ENCODE measurements around the gene SEZ6. TPM values are rescaled to one million over a fixed set of nuclear protein-coding genes. Genes with fewer than 3 reads are reported as not detected.

The SEZ6 gene
- total RNA-seq, 2 donors from 2014 or later = 0.35 TPM; not detected in 1

DNA sequence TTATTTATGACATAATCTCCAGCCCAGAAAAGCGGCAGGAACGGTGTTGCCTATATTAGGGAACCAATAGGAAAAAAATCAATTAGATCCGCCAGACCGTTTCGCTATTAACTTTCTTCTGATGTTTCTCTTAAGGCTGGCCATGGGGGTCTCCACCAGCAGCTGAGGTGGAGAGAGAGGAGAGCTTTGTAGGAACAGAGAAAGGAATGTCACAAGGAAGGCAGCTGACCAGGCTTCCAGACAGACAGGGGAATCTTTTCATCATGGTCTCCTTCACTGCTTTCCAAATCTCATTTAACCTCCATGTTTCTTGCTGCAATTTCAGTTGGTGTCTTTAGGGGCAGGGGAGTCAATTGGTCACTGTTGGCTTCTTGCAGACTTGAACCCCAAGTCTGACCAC, 8.9 kb upstream of the SEZ6 start:
- TF ChIP-seq, protein P1, sequence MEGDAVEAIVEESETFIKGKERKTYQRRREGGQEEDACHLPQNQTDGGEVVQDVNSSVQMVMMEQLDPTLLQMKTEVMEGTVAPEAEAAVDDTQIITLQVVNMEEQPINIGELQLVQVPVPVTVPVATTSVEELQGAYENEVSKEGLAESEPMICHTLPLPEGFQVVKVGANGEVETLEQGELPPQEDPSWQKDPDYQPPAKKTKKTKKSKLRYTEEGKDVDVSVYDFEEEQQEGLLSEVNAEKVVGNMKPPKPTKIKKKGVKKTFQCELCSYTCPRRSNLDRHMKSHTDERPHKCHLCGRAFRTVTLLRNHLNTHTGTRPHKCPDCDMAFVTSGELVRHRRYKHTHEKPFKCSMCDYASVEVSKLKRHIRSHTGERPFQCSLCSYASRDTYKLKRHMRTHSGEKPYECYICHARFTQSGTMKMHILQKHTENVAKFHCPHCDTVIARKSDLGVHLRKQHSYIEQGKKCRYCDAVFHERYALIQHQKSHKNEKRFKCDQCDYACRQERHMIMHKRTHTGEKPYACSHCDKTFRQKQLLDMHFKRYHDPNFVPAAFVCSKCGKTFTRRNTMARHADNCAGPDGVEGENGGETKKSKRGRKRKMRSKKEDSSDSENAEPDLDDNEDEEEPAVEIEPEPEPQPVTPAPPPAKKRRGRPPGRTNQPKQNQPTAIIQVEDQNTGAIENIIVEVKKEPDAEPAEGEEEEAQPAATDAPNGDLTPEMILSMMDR (IDR thresholded peaks at IDR 0.05) = no peak
- H3K4me3 ChIP-seq = no peak overlapping the region

DNA sequence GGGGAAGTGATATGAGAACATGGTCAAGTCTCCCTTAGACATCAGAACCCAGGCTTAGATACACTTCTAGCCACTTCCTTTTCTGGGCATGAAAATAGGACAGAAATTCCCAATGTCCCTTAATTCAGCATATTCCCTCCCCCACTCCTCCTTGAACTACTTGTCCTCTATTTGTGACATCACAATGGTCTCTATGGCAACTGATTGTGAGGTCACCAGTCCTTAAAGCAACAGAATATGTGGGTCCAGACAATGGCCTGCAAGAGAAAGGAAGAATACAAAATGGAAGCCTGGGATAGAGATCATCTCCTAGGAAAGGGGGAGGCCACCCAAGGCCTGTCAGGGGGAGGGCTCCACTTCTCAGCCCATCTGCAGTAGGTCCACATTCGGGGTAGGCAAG, 6.7 kb upstream of the SEZ6 start:
- TF ChIP-seq, protein P1 (IDR thresholded peaks at IDR 0.05) = no peak
- DNase-seq (ENCODE audit: low spot score) = no peak
- no peaks in the 10 kb centered on the region for H3K9me3 ChIP-seq
- H3K27ac ChIP-seq = no peak overlapping the region
- no peaks in the 10 kb centered on the region for H3K27me3 ChIP-seq
- no peak overlapping the region for H3K4me3 ChIP-seq
- H3K4me1 ChIP-seq = no peaks in the 10 kb centered on the region
- no peaks in the 10 kb centered on the region for H3K36me3 ChIP-seq

More for the DNA sequence above, 8.9 kb upstream of the SEZ6 start:
- H3K27ac ChIP-seq = no peak overlapping the region
- peaks cover 0 to 4% of the 10 kb centered on the region in 2 donors for H3K4me1 ChIP-seq
- H3K9me3 ChIP-seq = no peaks in the 10 kb centered on the region
- H3K36me3 ChIP-seq = no peaks in the 10 kb centered on the region
- no peaks in the 10 kb centered on the region for H3K27me3 ChIP-seq
- no peak for DNase-seq (ENCODE audit: low spot score)

DNA sequence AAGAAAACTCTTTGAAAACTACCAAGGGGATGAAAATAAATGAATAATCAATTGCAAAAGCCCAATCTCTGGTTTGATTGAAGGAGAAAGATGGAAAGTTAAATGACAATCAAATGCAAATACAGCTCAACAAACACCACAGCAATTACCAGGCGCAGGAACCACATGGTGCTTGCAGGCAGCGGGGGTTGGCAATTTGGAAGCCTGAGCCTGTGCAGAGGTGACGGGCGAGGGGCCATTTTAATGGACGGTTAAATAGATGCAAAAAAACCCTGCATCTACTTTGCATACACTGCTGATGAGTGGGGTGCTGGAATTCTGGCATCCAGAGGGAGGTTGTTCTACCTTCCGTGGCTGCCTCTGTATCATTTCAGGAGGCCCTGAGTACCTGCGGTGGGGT, 4.8 kb upstream of the SEZ6 start:
- no peaks in the 10 kb centered on the region for H3K9me3 ChIP-seq
- no peak overlapping the region for H3K27ac ChIP-seq
- H3K4me3 ChIP-seq = no peak overlapping the region
- TF ChIP-seq, protein P1 (IDR thresholded peaks at IDR 0.05) = no peak
- H3K27me3 ChIP-seq = no peaks in the 10 kb centered on the region
- peaks cover 0 to 4% of the 10 kb centered on the region in 2 donors for H3K4me1 ChIP-seq
- DNase-seq (ENCODE audit: low spot score) = no peak
- no peaks in the 10 kb centered on the region for H3K36me3 ChIP-seq

DNA sequence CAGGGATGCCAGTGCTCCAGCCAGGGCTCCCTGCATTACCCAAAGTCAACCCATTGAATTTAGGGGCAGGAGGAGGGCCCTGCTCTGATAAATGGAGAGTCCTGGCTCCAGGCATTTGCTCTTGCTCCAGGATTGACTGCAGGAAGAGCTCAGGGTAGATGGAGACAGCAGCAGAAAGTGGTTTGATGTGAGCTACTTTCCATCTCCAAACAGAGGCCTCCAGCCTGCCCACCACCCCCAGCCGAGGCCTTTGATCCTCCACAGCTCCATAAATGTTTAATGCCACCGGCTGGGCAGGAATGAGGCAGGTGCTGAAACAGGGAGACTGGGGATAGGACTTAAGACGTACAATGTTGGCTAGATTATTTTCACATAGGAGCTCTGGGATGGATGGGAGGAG, 4.3 kb upstream of the SEZ6 start:
- H3K4me3 ChIP-seq = no peak overlapping the region
- no peaks in the 10 kb centered on the region for H3K9me3 ChIP-seq
- H3K36me3 ChIP-seq = no peaks in the 10 kb centered on the region
- H3K4me1 ChIP-seq = peaks cover 0 to 4% of the 10 kb centered on the region in 2 donors
- TF ChIP-seq, protein P1 (IDR thresholded peaks at IDR 0.05) = no peak
- DNase-seq (ENCODE audit: low spot score) = no peak
- peaks cover 0 to 3% of the 10 kb centered on the region in 2 donors for H3K27me3 ChIP-seq
- no peak overlapping the region for H3K27ac ChIP-seq

DNA sequence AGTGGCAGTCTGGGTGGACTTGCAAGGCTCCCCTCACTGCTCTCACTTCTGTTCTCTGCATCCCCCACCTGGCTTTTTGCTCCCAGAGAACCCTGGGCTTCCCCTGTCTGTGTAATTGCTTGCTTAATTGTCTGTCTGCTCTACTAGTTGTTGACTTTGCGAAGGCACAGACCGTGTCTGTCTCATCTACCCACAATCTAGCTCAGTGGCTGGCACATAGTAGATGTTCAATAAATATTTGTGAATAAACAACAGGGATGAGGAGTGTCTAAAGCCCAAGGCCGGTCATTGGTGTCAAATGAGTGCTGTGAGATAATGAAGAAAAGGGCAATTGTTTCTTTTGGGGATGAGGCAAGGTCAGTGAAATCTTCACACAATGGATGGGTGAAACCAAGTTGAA, 2.8 kb upstream of the SEZ6 start:
- Histone ChIP-seq H3K36me3 (no peaks in the 10 kb centered on the region), H3K4me1 (peaks cover 0 to 4% of the 10 kb centered on the region in 2 donors), H3K4me3 (no peak overlapping the region), H3K9me3 (no peaks in the 10 kb centered on the region), H3K27me3 (peaks cover 9 to 12% of the 10 kb centered on the region in 2 donors), H3K27ac (no peak overlapping the region)
- no peak for DNase-seq (ENCODE audit: low spot score)
- TF ChIP-seq, protein P1 (IDR thresholded peaks at IDR 0.05) = no peak

DNA sequence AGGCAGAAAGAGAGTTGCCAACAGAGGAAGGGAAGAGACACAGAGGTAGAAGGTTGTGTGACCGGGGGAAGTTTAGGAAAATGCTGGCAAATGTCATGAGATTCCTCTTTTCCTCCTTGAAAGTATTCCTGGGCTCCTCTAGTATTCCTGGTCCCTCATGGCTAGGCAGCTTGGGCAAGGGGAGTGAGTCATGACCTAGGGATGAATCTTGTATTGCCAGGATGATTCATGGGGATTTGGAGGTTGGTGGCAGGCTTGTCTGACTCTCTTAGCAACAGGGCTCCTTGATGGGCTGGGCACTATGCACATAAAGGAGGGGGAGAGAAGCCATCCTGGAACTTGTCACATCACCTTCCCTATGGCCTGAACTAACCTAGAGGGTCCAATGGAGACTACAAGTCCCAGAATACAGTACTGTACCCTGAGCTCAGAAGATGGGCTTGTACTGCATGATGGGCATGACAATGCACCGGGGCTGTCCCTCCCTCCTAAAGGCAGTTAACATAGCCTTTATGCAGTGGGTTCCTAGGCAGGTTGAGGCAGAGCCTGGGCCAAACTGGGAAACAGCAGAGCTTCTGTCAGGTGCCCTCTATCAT, 2.1 kb upstream of the SEZ6 start:
- Histone ChIP-seq H3K27me3 (peaks cover 9 to 12% of the 10 kb centered on the region in 2 donors), H3K4me3 (no peak overlapping the region), H3K4me1 (peaks cover 0 to 4% of the 10 kb centered on the region in 2 donors), H3K9me3 (no peaks in the 10 kb centered on the region), H3K36me3 (no peaks in the 10 kb centered on the region), H3K27ac (no peak overlapping the region)
- no peak for DNase-seq (ENCODE audit: low spot score)
- TF ChIP-seq, protein P1 (IDR thresholded peaks at IDR 0.05) = no peak
